PC-9 (cell line): ENCODE measurements around the gene TMEM244.

Experiments
- EZH2 ChIP-seq: fragments of 200-600 bp; sonication (generic); IDR thresholded peaks from 2 replicates; pipeline ENCODE4 v1.8.0; 2017; ENCODE audit warnings: antibody characterized with exemption, low read depth
- TF ChIP-seq, protein P1 (sequence below): fragments of 200-600 bp; sonication (generic); conservative IDR thresholded peaks from 2 replicates; pipeline ENCODE4 v1.6.1; 2017; ENCODE audit warnings: mixed run types, antibody characterized with exemption, mild to moderate bottlenecking, moderate library complexity

DNA sequence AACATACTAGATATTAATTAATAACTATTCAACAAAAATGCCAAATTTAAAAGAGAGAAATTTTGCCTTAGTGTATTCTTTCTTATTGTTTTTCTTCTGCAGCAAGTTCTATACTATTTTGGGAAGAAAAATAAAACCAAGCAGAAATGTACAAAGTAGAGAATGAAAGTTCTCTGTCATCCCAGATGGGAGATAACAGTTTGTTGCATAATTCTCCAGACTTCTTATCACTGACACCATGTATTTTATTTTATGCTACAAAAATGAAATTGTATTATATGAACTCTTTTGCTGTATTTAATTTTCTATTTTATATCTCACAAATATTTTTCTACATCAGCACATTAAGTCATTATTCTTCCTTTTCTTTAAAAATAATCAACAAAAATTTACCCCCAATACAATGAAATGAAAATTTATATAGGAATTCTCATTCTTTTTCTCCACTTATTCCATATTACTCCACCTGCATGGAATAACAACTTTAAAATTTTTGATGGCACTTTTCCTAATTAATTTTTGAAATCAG is 18.2 kb downstream of the TMEM244 start:
- TF ChIP-seq, protein P1, sequence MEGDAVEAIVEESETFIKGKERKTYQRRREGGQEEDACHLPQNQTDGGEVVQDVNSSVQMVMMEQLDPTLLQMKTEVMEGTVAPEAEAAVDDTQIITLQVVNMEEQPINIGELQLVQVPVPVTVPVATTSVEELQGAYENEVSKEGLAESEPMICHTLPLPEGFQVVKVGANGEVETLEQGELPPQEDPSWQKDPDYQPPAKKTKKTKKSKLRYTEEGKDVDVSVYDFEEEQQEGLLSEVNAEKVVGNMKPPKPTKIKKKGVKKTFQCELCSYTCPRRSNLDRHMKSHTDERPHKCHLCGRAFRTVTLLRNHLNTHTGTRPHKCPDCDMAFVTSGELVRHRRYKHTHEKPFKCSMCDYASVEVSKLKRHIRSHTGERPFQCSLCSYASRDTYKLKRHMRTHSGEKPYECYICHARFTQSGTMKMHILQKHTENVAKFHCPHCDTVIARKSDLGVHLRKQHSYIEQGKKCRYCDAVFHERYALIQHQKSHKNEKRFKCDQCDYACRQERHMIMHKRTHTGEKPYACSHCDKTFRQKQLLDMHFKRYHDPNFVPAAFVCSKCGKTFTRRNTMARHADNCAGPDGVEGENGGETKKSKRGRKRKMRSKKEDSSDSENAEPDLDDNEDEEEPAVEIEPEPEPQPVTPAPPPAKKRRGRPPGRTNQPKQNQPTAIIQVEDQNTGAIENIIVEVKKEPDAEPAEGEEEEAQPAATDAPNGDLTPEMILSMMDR: no peak
- TF ChIP-seq EZH2: no peak
